AG04449 (cell line): ENCODE measurements around the gene SDCCAG8.

Source experiments
- CTCF ChIA-PET: fragments of 350-600 bp; formaldehyde crosslinking; extraction: SDS; loops from one replicate; lab custom pipeline; 2021; ENCODE audit warnings: antibody characterized with exemption; lab: Yijun Ruan, JAX
- POLR2A ChIA-PET: fragments of 400-600, 350-600 bp; formaldehyde crosslinking; extraction: SDS; loops from one replicate; lab custom pipeline; 2020; ENCODE audit warnings: antibody characterized with exemption, inconsistent platforms; lab: Yijun Ruan, JAX
- DNase-seq: peaks from one replicate; pipeline ENCODE4 v3.0.0-alpha.2; 2010; ENCODE audit warnings: low read depth, low spot score
- H3K4me3 ChIP-seq: 2 replicates; pipeline ENCODE4 v1.5.1; 2011; ENCODE audit warnings: low read depth, mild to moderate bottlenecking, control low read depth, low read length
- CTCF ChIP-seq: IDR thresholded peaks from one replicate; pipeline ENCODE4 v1.5.1; 2011; ENCODE audit warnings: mild to moderate bottlenecking, moderate library complexity, low read length, control low read depth, inconsistent platforms; ENCODE audit not compliant: insufficient read depth; ENCODE audit errors: missing control alignments

Gene SDCCAG8

GRCh38 chr1:243379208-243379607 lies 123.4 kb downstream of the SDCCAG8 start:
- no peak for TF ChIP-seq CTCF

GRCh38 chr1:243379706-243380105 lies 123.9 kb downstream of the SDCCAG8 start:
- ChIA-PET CTCF (no interaction called here), POLR2A (no interaction called here)
- no peak for TF ChIP-seq CTCF
- DNase-seq = no peak
- no peak overlapping the region for H3K4me3 ChIP-seq

More at GRCh38 chr1:243379208-243379607, 123.4 kb downstream of the SDCCAG8 start:
- ChIA-PET CTCF (no interaction called here), POLR2A (no interaction called here)
- H3K4me3 ChIP-seq = no peak overlapping the region
- DNase-seq = no peak

- no peak for TF ChIP-seq CTCF
- DNase-seq = no peak
- ChIA-PET POLR2A (no interaction called here), CTCF (no interaction called here)
- H3K4me3 ChIP-seq = no peak overlapping the region
Measured at GRCh38 chr1:243388276-243388675, 132.4 kb downstream of the SDCCAG8 start.

- H3K4me3 ChIP-seq = no peak overlapping the region
- no peak for TF ChIP-seq CTCF
- CTCF ChIA-PET = interaction anchor here (1.0 kb wide), 1 partner anchor 28 kb away, joined by 3 read pairs; no protein-coding TSS in a partner anchor
- no peak for DNase-seq
- POLR2A ChIA-PET = no interaction called here
Measured at GRCh38 chr1:243390162-243390791, 134.4 kb downstream of the SDCCAG8 start.

- CTCF ChIA-PET = interaction anchor here (0.9 kb wide), 1 partner anchor 59 kb away, joined by 3 read pairs; no protein-coding TSS in a partner anchor
- no peak overlapping the region for H3K4me3 ChIP-seq
- TF ChIP-seq CTCF = no peak
- DNase-seq = no peak
- POLR2A ChIA-PET = no interaction called here
Measured at GRCh38 chr1:243391355-243391754, 135.5 kb downstream of the SDCCAG8 start.

GRCh38 chr1:243393096-243393495 lies 137.3 kb downstream of the SDCCAG8 start:
- CTCF ChIA-PET = no interaction called here
- DNase-seq = no peak
- POLR2A ChIA-PET = no interaction called here
- no peak overlapping the region for H3K4me3 ChIP-seq
- TF ChIP-seq CTCF = no peak
